HEK293 (cell line): Measurements from ENCODE around the gene EN1.

Experiments
- CTCF ChIA-PET: fragments of 350-600 bp; formaldehyde crosslinking; extraction: SDS; loops from one replicate; lab custom pipeline; 2021; ENCODE audit warnings: antibody characterized with exemption; lab: Yijun Ruan, JAX
- POLR2A ChIA-PET: fragments of 300-600 bp; formaldehyde crosslinking; extraction: SDS; loops from one replicate; lab custom pipeline; 2020; ENCODE audit warnings: antibody characterized with exemption, inconsistent platforms; lab: Yijun Ruan, JAX
- H3K27ac ChIP-seq: fragments of 200-500 bp; sonication (Bioruptor generic); 2 replicates; pipeline ENCODE4 v1.5.1; 2014; ENCODE audit warnings: low read depth, low read length, control low read depth, inconsistent platforms; ENCODE audit errors: extremely low read depth
- H3K36me3 ChIP-seq, 2 experiments: fragments of 200-500 bp in 1 of 2; sonication (Bioruptor generic) in 1 of 2; 1 replicate in 1 of 2; 2 replicates in 1 of 2; pipeline ENCODE4 v1.5.1; 2014 to 2017; ENCODE audit warnings: inconsistent platforms in 2 of 2, low read length in 2 of 2; ENCODE audit not compliant: control insufficient read depth in 2 of 2, insufficient read depth in 1 of 2
- H3K4me1 ChIP-seq: fragments of 200-500 bp; sonication (Bioruptor generic); 2 replicates; pipeline ENCODE4 v1.5.1; 2014; ENCODE audit warnings: mild to moderate bottlenecking, low read length, inconsistent platforms; ENCODE audit not compliant: control insufficient read depth, insufficient read depth
- H3K4me3 ChIP-seq: 2 replicates; pipeline ENCODE4 v1.5.1; 2011; ENCODE audit warnings: low read depth, mild to moderate bottlenecking, control low read depth, low read length, moderate library complexity
- H3K9me3 ChIP-seq: fragments of 200-500 bp; sonication (Bioruptor generic); 2 replicates; pipeline ENCODE4 v1.5.1; 2014; ENCODE audit warnings: low read depth, low read length, inconsistent platforms; ENCODE audit not compliant: control insufficient read depth, insufficient read depth
- HOXA7 ChIP-seq: sonication (generic); formaldehyde crosslinking; IDR thresholded peaks from 2 replicates; pipeline ENCODE4 v1.8.1; 2022; ENCODE audit warnings: missing genetic modification reagents, borderline replicate concordance
- SP3 ChIP-seq: fragments of 450-650 bp; formaldehyde crosslinking; IDR thresholded peaks from 2 replicates; pipeline ENCODE4 v1.5.1; 2016; ENCODE audit warnings: missing biosample characterization, missing genetic modification characterization
- ZBTB1 ChIP-seq: fragments of 450-650 bp; formaldehyde crosslinking; IDR thresholded peaks from 2 replicates; pipeline ENCODE4 v1.5.1; 2016; ENCODE audit warnings: missing biosample characterization, missing genetic modification characterization
- ZNF175 ChIP-seq: fragments of 450-650 bp; formaldehyde crosslinking; IDR thresholded peaks from 2 replicates; pipeline ENCODE4 v1.5.1; 2016; ENCODE audit warnings: missing biosample characterization, missing genetic modification characterization
- ZNF292 ChIP-seq: fragments of 450-650 bp; formaldehyde crosslinking; IDR thresholded peaks from 2 replicates; pipeline ENCODE4 v1.5.1; 2016; ENCODE audit warnings: low read depth, missing biosample characterization, missing genetic modification characterization, borderline replicate concordance
- ZNF350 ChIP-seq: fragments of 450-650 bp; formaldehyde crosslinking; IDR thresholded peaks from 2 replicates; pipeline ENCODE4 v1.5.0; 2017; ENCODE audit warnings: missing biosample characterization, mild to moderate bottlenecking, missing genetic modification characterization
- ZNF600 ChIP-seq: fragments of 450-650 bp; formaldehyde crosslinking; IDR thresholded peaks from 2 replicates; pipeline ENCODE4 v1.5.1; 2016; ENCODE audit warnings: missing biosample characterization, missing genetic modification characterization
- ZNF624 ChIP-seq: fragments of 450-650 bp; formaldehyde crosslinking; IDR thresholded peaks from 2 replicates; pipeline ENCODE4 v1.5.1; 2017; ENCODE audit warnings: missing biosample characterization, missing genetic modification characterization
- TF ChIP-seq, protein P1 (sequence below): fragments of 450-650 bp; formaldehyde crosslinking; IDR thresholded peaks from 2 replicates; pipeline ENCODE4 v1.5.1; 2016; ENCODE audit warnings: missing biosample characterization, missing genetic modification characterization
- TF ChIP-seq, protein P2 (sequence below): fragments of 450-650 bp; formaldehyde crosslinking; IDR thresholded peaks from 2 replicates; pipeline ENCODE4 v1.5.1; 2016; ENCODE audit warnings: missing biosample characterization, missing genetic modification characterization, borderline replicate concordance
- TF ChIP-seq, protein P3 (sequence below): fragments of 450-650 bp; formaldehyde crosslinking; IDR thresholded peaks from 2 replicates; pipeline ENCODE4 v1.5.1; 2016; ENCODE audit warnings: missing biosample characterization, missing genetic modification characterization
- TF ChIP-seq, protein P4 (sequence below): fragments of 450-650 bp; formaldehyde crosslinking; IDR thresholded peaks from 2 replicates; pipeline ENCODE4 v1.5.1; 2017; ENCODE audit warnings: missing biosample characterization, missing genetic modification characterization
- TF ChIP-seq, protein P5 (sequence below): fragments of 450-650 bp; formaldehyde crosslinking; IDR thresholded peaks from 2 replicates; pipeline ENCODE4 v1.5.1; 2016; ENCODE audit warnings: missing biosample characterization, missing genetic modification characterization

The EN1 gene

DNA sequence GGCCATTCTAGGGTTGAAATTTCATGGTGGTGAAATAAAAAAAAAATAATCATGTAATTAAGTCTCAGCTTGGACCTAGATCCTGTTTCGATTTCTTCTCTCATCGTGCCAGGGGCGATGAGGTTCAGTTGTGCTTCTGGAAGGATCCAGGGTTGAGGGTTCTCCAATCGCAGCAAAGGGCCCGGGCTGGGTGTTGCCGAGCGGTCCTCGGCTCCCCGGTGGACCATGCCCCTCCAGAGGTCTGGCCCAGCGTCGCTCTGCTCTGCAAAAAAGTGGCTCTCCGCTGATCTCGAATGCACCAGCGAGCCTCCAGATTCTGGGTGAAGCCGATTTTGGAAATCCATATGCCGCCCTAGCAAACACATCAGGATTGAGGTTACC, 39.0 kb downstream of the EN1 start (continued):
- no peak for TF ChIP-seq ZNF292 (tag by site-specific recombination)

DNA sequence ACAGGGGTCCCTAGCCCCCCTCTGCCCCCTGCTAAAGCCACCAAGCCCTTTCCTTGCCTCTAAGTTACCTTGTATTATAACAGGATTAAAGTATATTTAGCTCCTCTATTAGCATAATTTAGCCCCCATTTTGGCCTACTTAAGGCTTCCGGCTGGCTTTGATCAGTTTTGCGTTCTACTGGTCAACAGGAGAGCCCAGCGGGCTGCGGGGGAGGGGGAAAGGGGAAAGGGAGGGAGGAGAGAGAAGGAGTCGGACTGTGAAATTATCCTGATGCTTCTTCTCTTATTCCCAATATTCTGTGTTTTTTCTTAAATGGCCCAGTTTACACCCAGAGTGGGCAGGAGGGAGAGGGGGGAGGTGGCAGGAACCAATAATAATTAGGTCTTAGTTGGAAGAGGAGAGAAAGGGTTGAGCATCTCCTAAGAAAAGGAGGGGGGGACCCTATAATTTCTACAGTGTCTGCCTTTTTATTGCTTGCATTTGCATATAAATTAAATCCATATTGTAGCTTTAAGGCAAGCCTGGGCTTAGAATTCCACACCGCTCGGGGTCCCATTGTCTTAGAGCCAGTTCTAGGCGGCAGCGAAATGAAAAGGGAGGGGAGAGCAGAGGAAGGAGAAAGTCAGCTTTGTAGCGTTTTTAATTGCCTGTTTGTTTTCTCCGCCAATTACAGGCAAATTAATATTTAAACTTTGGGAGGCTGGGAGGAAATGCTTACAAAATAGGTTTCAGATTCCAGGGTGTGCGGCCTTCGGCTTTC, 39.6 kb downstream of the EN1 start:
- H3K9me3 ChIP-seq, result no peaks in the 10 kb centered on the region
- ChIA-PET CTCF (interaction anchor here (0.7 kb wide), 1 partner anchor 1337 kb away, joined by 3 read pairs; no protein-coding TSS in a partner anchor), POLR2A (no interaction called here)
- no peaks in the 10 kb centered on the region for H3K36me3 ChIP-seq
- H3K27ac ChIP-seq, result no peak overlapping the region
- TF ChIP-seq HOXA7 (CRISPR knock-in tag) (no peak), SP3 (tag by site-specific recombination) (no peak), ZNF175 (tag by site-specific recombination) (no peak), ZNF624 (tag by site-specific recombination) (no peak), ZNF600 (tag by site-specific recombination) (no peak), ZBTB1 (tag by site-specific recombination) (no peak), ZNF350 (tag by site-specific recombination) (no peak)
- TF ChIP-seq, protein P1, sequence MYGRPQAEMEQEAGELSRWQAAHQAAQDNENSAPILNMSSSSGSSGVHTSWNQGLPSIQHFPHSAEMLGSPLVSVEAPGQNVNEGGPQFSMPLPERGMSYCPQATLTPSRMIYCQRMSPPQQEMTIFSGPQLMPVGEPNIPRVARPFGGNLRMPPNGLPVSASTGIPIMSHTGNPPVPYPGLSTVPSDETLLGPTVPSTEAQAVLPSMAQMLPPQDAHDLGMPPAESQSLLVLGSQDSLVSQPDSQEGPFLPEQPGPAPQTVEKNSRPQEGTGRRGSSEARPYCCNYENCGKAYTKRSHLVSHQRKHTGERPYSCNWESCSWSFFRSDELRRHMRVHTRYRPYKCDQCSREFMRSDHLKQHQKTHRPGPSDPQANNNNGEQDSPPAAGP (tag by site-specific recombination), result no peak
- TF ChIP-seq, protein P2, sequence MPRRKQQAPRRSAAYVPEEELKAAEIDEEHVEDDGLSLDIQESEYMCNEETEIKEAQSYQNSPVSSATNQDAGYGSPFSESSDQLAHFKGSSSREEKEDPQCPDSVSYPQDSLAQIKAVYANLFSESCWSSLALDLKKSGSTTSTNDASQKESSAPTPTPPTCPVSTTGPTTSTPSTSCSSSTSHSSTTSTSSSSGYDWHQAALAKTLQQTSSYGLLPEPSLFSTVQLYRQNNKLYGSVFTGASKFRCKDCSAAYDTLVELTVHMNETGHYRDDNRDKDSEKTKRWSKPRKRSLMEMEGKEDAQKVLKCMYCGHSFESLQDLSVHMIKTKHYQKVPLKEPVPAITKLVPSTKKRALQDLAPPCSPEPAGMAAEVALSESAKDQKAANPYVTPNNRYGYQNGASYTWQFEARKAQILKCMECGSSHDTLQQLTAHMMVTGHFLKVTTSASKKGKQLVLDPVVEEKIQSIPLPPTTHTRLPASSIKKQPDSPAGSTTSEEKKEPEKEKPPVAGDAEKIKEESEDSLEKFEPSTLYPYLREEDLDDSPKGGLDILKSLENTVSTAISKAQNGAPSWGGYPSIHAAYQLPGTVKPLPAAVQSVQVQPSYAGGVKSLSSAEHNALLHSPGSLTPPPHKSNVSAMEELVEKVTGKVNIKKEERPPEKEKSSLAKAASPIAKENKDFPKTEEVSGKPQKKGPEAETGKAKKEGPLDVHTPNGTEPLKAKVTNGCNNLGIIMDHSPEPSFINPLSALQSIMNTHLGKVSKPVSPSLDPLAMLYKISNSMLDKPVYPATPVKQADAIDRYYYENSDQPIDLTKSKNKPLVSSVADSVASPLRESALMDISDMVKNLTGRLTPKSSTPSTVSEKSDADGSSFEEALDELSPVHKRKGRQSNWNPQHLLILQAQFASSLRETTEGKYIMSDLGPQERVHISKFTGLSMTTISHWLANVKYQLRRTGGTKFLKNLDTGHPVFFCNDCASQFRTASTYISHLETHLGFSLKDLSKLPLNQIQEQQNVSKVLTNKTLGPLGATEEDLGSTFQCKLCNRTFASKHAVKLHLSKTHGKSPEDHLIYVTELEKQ (tag by site-specific recombination), result no peak
- TF ChIP-seq, protein P3, sequence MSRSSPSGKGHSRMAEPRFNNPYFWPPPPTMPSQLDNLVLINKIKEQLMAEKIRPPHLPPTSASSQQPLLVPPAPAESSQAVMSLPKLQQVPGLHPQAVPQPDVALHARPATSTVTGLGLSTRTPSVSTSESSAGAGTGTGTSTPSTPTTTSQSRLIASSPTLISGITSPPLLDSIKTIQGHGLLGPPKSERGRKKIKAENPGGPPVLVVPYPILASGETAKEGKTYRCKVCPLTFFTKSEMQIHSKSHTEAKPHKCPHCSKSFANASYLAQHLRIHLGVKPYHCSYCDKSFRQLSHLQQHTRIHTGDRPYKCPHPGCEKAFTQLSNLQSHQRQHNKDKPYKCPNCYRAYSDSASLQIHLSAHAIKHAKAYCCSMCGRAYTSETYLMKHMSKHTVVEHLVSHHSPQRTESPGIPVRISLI (tag by site-specific recombination), result no peak
- TF ChIP-seq, protein P4, sequence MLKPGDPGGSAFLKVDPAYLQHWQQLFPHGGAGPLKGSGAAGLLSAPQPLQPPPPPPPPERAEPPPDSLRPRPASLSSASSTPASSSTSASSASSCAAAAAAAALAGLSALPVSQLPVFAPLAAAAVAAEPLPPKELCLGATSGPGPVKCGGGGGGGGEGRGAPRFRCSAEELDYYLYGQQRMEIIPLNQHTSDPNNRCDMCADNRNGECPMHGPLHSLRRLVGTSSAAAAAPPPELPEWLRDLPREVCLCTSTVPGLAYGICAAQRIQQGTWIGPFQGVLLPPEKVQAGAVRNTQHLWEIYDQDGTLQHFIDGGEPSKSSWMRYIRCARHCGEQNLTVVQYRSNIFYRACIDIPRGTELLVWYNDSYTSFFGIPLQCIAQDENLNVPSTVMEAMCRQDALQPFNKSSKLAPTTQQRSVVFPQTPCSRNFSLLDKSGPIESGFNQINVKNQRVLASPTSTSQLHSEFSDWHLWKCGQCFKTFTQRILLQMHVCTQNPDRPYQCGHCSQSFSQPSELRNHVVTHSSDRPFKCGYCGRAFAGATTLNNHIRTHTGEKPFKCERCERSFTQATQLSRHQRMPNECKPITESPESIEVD (tag by site-specific recombination), result no peak
- TF ChIP-seq, protein P5, sequence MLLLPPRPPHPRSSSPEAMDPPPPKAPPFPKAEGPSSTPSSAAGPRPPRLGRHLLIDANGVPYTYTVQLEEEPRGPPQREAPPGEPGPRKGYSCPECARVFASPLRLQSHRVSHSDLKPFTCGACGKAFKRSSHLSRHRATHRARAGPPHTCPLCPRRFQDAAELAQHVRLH (tag by site-specific recombination), result no peak
- no peak overlapping the region for H3K4me3 ChIP-seq
- no peaks in the 10 kb centered on the region for H3K4me1 ChIP-seq
